IMR-90 (cell line): ENCODE measurements around the gene SLC25A34. TPM values are rescaled to one million over a fixed set of nuclear protein-coding genes. Genes with fewer than 3 reads are reported as not detected.
A peak's percentile ranks its signal among the peaks of the same experiment; 100 is the strongest.

ENCODE experiments used
- ATAC-seq: fragments of 200-7000 bp; cut with Tn5 transposase; 2 replicates; pipeline ENCODE4 v1.9.1; 2020; ENCODE audit warnings: low read depth, mild to moderate bottlenecking, moderate library complexity
- BruUV-seq: library from RNA; stranded (reverse); fragments of 400-500 nt; replicated peaks from 2 replicates; lab custom pipeline; 2021; lab: Mats Ljungman, UMichigan
- CTCF ChIA-PET: fragments of 300-600 bp; formaldehyde crosslinking; extraction: SDS; loops from one replicate; lab custom pipeline; 2021; ENCODE audit warnings: antibody characterized with exemption; lab: Yijun Ruan, JAX
- POLR2A ChIA-PET: fragments of 300-600 bp; sonication (Branson Sonifier 250); formaldehyde crosslinking; loops from one replicate; lab custom pipeline; 2022; ENCODE audit warnings: antibody characterized with exemption; ENCODE audit not compliant: unreplicated experiment; lab: Charles Lee
- DNase-seq: peaks from one replicate; pipeline ENCODE4 v3.0.0; 2013
- H2AFZ ChIP-seq: replicated peaks from 2 replicates; pipeline ENCODE3; 2013; ENCODE audit warnings: low read length, mild to moderate bottlenecking; ENCODE audit not compliant: poor library complexity
- H2AK5ac ChIP-seq: 2 replicates; pipeline ENCODE4 v1.6.1; 2013; ENCODE audit warnings: low read depth, low read length, inconsistent platforms
- H2AK9ac ChIP-seq: replicated peaks from 2 replicates; pipeline ENCODE3; 2013; ENCODE audit warnings: mild to moderate bottlenecking, low read depth, low read length, moderate library complexity; ENCODE audit not compliant: poor library complexity
- H2BK120ac ChIP-seq: 2 replicates; pipeline ENCODE4 v1.6.1; 2013; ENCODE audit warnings: low read depth, low read length, inconsistent platforms
- H2BK15ac ChIP-seq: 3 replicates; pipeline ENCODE4 v1.6.1; 2013; ENCODE audit warnings: low read depth, low read length, inconsistent platforms
- H2BK20ac ChIP-seq: 2 replicates; pipeline ENCODE4 v1.6.1; 2013; ENCODE audit warnings: low read depth, mild to moderate bottlenecking, inconsistent platforms, low read length, moderate library complexity
- H2BK5ac ChIP-seq: 2 replicates; pipeline ENCODE4 v1.6.1; 2013; ENCODE audit warnings: mild to moderate bottlenecking, low read depth, low read length, inconsistent platforms; ENCODE audit not compliant: poor library complexity, severe bottlenecking
- H3K14ac ChIP-seq: replicated peaks from 2 replicates; pipeline ENCODE4 v1.6.1; 2013; ENCODE audit warnings: low read depth, low read length, inconsistent platforms
- H3K18ac ChIP-seq: 2 replicates; pipeline ENCODE4 v1.6.1; 2013; ENCODE audit warnings: low read depth, low read length, control low read depth
- H3K23ac ChIP-seq: 2 replicates; pipeline ENCODE4 v1.6.1; 2013; ENCODE audit warnings: low read depth, low read length, inconsistent platforms
- H3K27ac ChIP-seq: 2 replicates; pipeline ENCODE4 v1.5.1; 2013; ENCODE audit warnings: mild to moderate bottlenecking, control low read depth, low read length; ENCODE audit not compliant: insufficient read depth
- H3K27me3 ChIP-seq: 2 replicates; pipeline ENCODE4 v1.6.1; 2013; ENCODE audit warnings: low read length; ENCODE audit not compliant: control insufficient read depth, insufficient read depth
- H3K36me3 ChIP-seq: 2 replicates; pipeline ENCODE4 v1.6.1; 2013; ENCODE audit warnings: low read length, mixed read lengths; ENCODE audit not compliant: control insufficient read depth, insufficient read depth
- H3K4ac ChIP-seq: 2 replicates; pipeline ENCODE4 v1.6.1; 2013; ENCODE audit warnings: low read depth, low read length, inconsistent platforms
- H3K4me1 ChIP-seq: 2 replicates; pipeline ENCODE4 v1.6.1; 2013; ENCODE audit warnings: low read length, mixed read lengths; ENCODE audit not compliant: control insufficient read depth, insufficient read depth
- H3K4me2 ChIP-seq: 2 replicates; pipeline ENCODE4 v1.6.1; 2013; ENCODE audit warnings: low read depth, mild to moderate bottlenecking, control low read depth, low read length, moderate library complexity
- H3K4me3 ChIP-seq: 2 replicates; pipeline ENCODE4 v1.5.1; 2013; ENCODE audit warnings: low read depth, mild to moderate bottlenecking, control low read depth, low read length, moderate library complexity; ENCODE audit not compliant: insufficient read depth
- H3K56ac ChIP-seq: 2 replicates; pipeline ENCODE4 v1.6.1; 2013; ENCODE audit warnings: low read length, inconsistent platforms; ENCODE audit not compliant: insufficient read depth; ENCODE audit errors: extremely low read depth
- H3K79me1 ChIP-seq, 2 experiments: 2 replicates each; pipeline ENCODE4 v1.6.1; 2013; ENCODE audit warnings: low read length in 2 of 2, inconsistent platforms in 1 of 2, low read depth in 1 of 2
- H3K9ac ChIP-seq: 2 replicates; pipeline ENCODE4 v1.6.1; 2013; ENCODE audit warnings: low read depth, low read length, control low read depth
- H3K9me1 ChIP-seq: 2 replicates; pipeline ENCODE4 v1.6.1; 2013; ENCODE audit warnings: low read length, inconsistent platforms; ENCODE audit not compliant: insufficient read depth
- H3K9me3 ChIP-seq: 2 replicates; pipeline ENCODE4 v1.6.1; 2013; ENCODE audit warnings: low read length; ENCODE audit not compliant: control insufficient read depth, insufficient read depth
- H4K20me1 ChIP-seq: 2 replicates; pipeline ENCODE4 v1.6.1; 2013; ENCODE audit warnings: low read length, inconsistent platforms; ENCODE audit not compliant: insufficient read depth
- H4K5ac ChIP-seq: 2 replicates; pipeline ENCODE4 v1.6.1; 2013; ENCODE audit warnings: mild to moderate bottlenecking, low read depth, low read length, control low read depth
- H4K8ac ChIP-seq, 2 experiments: 2 replicates each; pipeline ENCODE4 v1.6.1; 2013; ENCODE audit warnings: low read depth in 2 of 2, low read length in 2 of 2, control low read depth in 1 of 2, inconsistent platforms in 1 of 2
- H4K91ac ChIP-seq: 2 replicates; pipeline ENCODE4 v1.6.1; 2013; ENCODE audit warnings: low read depth, low read length, inconsistent platforms; ENCODE audit not compliant: insufficient read depth
- CEBPB ChIP-seq: IDR thresholded peaks from 2 replicates; pipeline ENCODE4 v1.6.1; 2012; ENCODE audit warnings: low read depth, low read length, improper control_type of control experiment
- ELK1 ChIP-seq: fragments of 150-350 bp; IDR thresholded peaks from 2 replicates; pipeline ENCODE4 v1.6.1; 2016; ENCODE audit warnings: low read depth, mild to moderate bottlenecking, low read length, moderate library complexity, borderline replicate concordance
- FOS ChIP-seq: fragments of 150-350 bp; IDR thresholded peaks from 2 replicates; pipeline ENCODE4 v1.6.1; 2016; ENCODE audit warnings: low read depth, low read length
- NFE2L2 ChIP-seq: fragments of 150-350 bp; IDR thresholded peaks from 2 replicates; pipeline ENCODE4 v1.6.1; 2016; ENCODE audit warnings: low read depth, mild to moderate bottlenecking, low read length
- RFX5 ChIP-seq: IDR thresholded peaks from 2 replicates; pipeline ENCODE4 v1.8.0; 2012; ENCODE audit warnings: low read depth, mild to moderate bottlenecking, low read length, moderate library complexity
- WGBS, 2 experiments: methylation state at CpG; one replicate each; pipeline versions ENCODE4 v1.1.5 to v1.1.7; 2013; ENCODE audit warnings: missing lambda C conversion rate in 2 of 2; ENCODE audit not compliant: insufficient read length in 1 of 2; ENCODE audit errors: extremely low coverage in 2 of 2; 5-methylcytosine and 5-hydroxymethylcytosine counted together
- dilution Hi-C: fragments of 300-500 bp; cut with HindIII; formaldehyde crosslinking; loops from one replicate; pipeline ENCODE4 v1.14.3; 2018; ENCODE audit warnings: low sequenced_read_pairs; ENCODE audit not compliant: unreplicated experiment
- in situ Hi-C: fragments of 300-500 bp; cut with MboI; formaldehyde crosslinking; loops from 3 replicates; pipeline ENCODE4 v1.14.3; 2019; ENCODE audit warnings: low sequenced_read_pairs, inconsistent platforms, mixed read lengths
- intact Hi-C: fragments of 100-400 bp; cut with micrococcal nuclease; formaldehyde crosslinking; loops from 2 replicates; pipeline ENCODE4 v1.10.0; 2022
- polyA plus RNA-seq, 3 experiments: library from polyadenylated mRNA; depleted of rRNA; stranded (reverse); fragments of >200 nt; gene quantifications; 2 replicates each; pipeline ENCODE4 v1.2.3, GENCODE V29; 2012; ENCODE audit warnings: low replicate concordance in 1 of 3
- total RNA-seq: library from RNA; depleted of rRNA; stranded (reverse); fragments of >200 nt; gene quantifications from 2 replicates; pipeline ENCODE4 v1.2.3, GENCODE V29; 2012

SLC25A34 gene
- total and polyA plus RNA-seq, 2 of the 4 experiments (the other 2 are of a cell fraction), result under 0.01 to 0.72 TPM

GRCh38 chr1:15687446-15687845, 48.6 kb upstream of the SLC25A34 start:
- no peak overlapping the region for H2AFZ ChIP-seq
- BruUV-seq, result no TSS peak
- peaks cover 12% of the 10 kb centered on the region for H3K4me1 ChIP-seq
- H2AK5ac ChIP-seq, result no peak overlapping the region
- H3K56ac ChIP-seq, result no peak overlapping the region
- TF ChIP-seq ELK1 (no peak), CEBPB (peak; percentile 51), FOS (no peak), NFE2L2 (no peak), RFX5 (no peak)
- H3K23ac ChIP-seq, result peak overlapping the region; percentile 29; the same call in 1 of the 2 replicates
- no peak overlapping the region for H3K27ac ChIP-seq
- no peak overlapping the region for H3K4me2 ChIP-seq
- ATAC-seq (no peak), DNase-seq (no peak)
- H2BK15ac ChIP-seq, result no peak overlapping the region
- H3K27me3 ChIP-seq, result no peaks in the 10 kb centered on the region
- H2AK9ac ChIP-seq, result no peak overlapping the region
- ChIA-PET CTCF (no interaction called here), POLR2A (interaction anchor here (0.6 kb wide), 1 partner anchor 58 kb away, joined by 4 read pairs; no protein-coding TSS in a partner anchor)
- no peak overlapping the region for H3K18ac ChIP-seq
- 40% methylated on average over 1 of the region's 2 CpGs; no CpG with 5 or more reads in 1 of the 2 experiments for WGBS, 2 experiments
- H4K91ac ChIP-seq, result no peak overlapping the region
- H3K9ac ChIP-seq, result no peak overlapping the region
- no peak overlapping the region for H4K8ac ChIP-seq
- in situ Hi-C loops, result no loop called here
- intact Hi-C loops, result no loop called here
- H3K36me3 ChIP-seq, result peaks cover 3% of the 10 kb centered on the region; the same call in 1 of the 2 replicates
- H3K4ac ChIP-seq, result no peak overlapping the region
- H3K9me3 ChIP-seq, result no peaks in the 10 kb centered on the region
- peaks cover 8% of the 10 kb centered on the region; the same call in 1 of the 2 replicates for H3K9me1 ChIP-seq
- peaks cover 62% of the 10 kb centered on the region for H4K20me1 ChIP-seq
- peaks cover 27 to 68% of the 10 kb centered on the region in 2 experiments for H3K79me1 ChIP-seq
- no peak overlapping the region for H2BK5ac ChIP-seq
- H2BK20ac ChIP-seq, result no peak overlapping the region
- dilution Hi-C loops, result no loop called here
- H3K14ac ChIP-seq, result no peak overlapping the region
- H2BK120ac ChIP-seq, result no peak overlapping the region
- no peak overlapping the region for H4K5ac ChIP-seq
- no peak overlapping the region for H3K4me3 ChIP-seq
